ENCODE results near the gene LRPAP1. TPM values are rescaled to one million over a fixed set of nuclear protein-coding genes. Genes with fewer than 3 reads are reported as not detected.
"Not testable (repeated sequence)": the region's sequence is repeated elsewhere in the genome, so short reads cannot be mapped to it uniquely, and the experiment has no call there.

LRPAP1 gene
- 54.4 TPM for polyA plus RNA-seq (2013, experiment 1 of 2)
- 56.7 TPM for polyA plus RNA-seq (2013, experiment 2 of 2)

- Histone ChIP-seq H3K9me3 (ENCODE audit: insufficient read depth, low read depth, low read length) (no peaks in the 10 kb centered on the region), H3K27me3 (ENCODE audit: insufficient read depth, low read length) (peaks cover 32% of the 10 kb centered on the region), H3K9ac (ENCODE audit: low read depth, low read length) (peak within 1 kb of the TSS; percentile 86), H3K4me3 (ENCODE audit: low read length) (peak within 1 kb of the TSS; percentile 92), H3K4me1 (ENCODE audit: insufficient read depth, low read length) (peaks cover 5% of the 10 kb centered on the region; the same call in 1 of the 2 replicates), H3K36me3 (ENCODE audit: insufficient read depth, low read length) (peaks cover 11% of the 10 kb centered on the region), H3K27ac (ENCODE audit: low read depth, low read length) (no peak within 1 kb of the TSS)
- under 1% methylated on average over 84 of the region's 84 CpGs for WGBS
These were observed at the start of gene LRPAP1 for GRCh38 chr4:3531879-3532750. LRPAP1 (minus strand) TSS chr4:3532422; CDS start chr4:3532412, 10 bp downstream.

GRCh38 chr4:3581334-3582090 lies 49.3 kb upstream of the LRPAP1 start:
- not testable (repeated sequence) for H3K36me3 ChIP-seq (ENCODE audit: insufficient read depth, low read length); H3K27me3 ChIP-seq (ENCODE audit: insufficient read depth, low read length); H3K9me3 ChIP-seq (ENCODE audit: insufficient read depth, low read depth, low read length); H3K4me3 ChIP-seq (ENCODE audit: low read length); H3K4me1 ChIP-seq (ENCODE audit: insufficient read depth, low read length); H3K9ac ChIP-seq (ENCODE audit: low read depth, low read length); H3K27ac ChIP-seq (ENCODE audit: low read depth, low read length)
- WGBS: 96% methylated on average over 14 of the region's 15 CpGs

DNA sequence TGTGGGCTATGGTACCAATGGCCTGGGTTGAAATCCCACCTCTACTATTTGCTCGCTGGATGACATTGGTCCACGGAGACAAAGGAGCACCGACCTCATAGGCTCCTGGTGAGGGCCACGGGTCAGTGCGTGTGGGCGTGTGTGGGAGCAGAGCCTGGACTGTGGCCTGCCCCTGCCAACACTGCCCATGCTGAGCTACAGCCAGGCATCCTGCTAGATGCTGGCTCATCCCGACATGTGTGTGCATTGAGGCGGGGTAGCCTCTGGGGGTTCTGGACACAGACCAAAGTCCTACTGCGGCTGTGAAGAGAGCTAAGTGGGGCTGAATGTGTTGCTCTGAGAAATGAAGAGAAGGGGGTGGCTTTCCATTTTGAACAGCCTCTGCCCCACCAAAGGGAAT lies 48.6 kb upstream of the LRPAP1 start:
- not testable (repeated sequence) for H3K9me3 ChIP-seq (ENCODE audit: insufficient read depth, low read depth, low read length); H3K27ac ChIP-seq (ENCODE audit: low read depth, low read length); H3K4me1 ChIP-seq (ENCODE audit: insufficient read depth, low read length); H3K27me3 ChIP-seq (ENCODE audit: insufficient read depth, low read length); H3K4me3 ChIP-seq (ENCODE audit: low read length); H3K9ac ChIP-seq (ENCODE audit: low read depth, low read length); H3K36me3 ChIP-seq (ENCODE audit: insufficient read depth, low read length)
- WGBS: 94% methylated on average over 9 of the region's 9 CpGs

DNA sequence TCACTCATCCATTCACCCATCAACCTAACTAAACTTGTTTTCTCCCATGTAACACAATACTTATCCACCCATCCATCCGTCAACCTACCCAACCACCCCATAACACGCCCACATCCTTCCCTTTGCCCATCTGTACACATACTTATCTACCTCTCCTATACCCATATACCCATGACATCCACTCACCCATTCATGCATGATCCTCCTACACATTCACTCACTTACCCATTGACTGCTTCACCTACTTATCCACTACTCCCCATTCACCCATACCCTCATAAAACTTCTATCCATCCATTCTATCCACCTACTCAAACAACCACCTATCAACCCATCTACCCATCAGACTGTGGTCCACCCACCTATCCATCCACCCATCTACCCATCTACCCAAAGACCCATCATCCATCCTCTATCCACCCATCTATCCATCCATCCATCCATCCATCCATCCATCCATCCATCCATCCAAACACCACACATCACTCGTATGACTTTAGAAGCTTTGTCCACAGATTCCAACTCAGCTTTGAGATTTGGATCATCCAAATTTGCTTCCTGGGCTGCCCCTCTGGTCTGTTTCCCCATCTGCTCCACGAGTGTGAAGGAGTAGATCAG lies 46.4 kb upstream of the LRPAP1 start:
- H3K9ac ChIP-seq (ENCODE audit: low read depth, low read length); H3K4me1 ChIP-seq (ENCODE audit: insufficient read depth, low read length); H3K27me3 ChIP-seq (ENCODE audit: insufficient read depth, low read length); H3K9me3 ChIP-seq (ENCODE audit: insufficient read depth, low read depth, low read length); H3K27ac ChIP-seq (ENCODE audit: low read depth, low read length); H3K36me3 ChIP-seq (ENCODE audit: insufficient read depth, low read length); H3K4me3 ChIP-seq (ENCODE audit: low read length): not testable (repeated sequence)
- WGBS: 92% methylated on average over 3 of the region's 4 CpGs

DNA sequence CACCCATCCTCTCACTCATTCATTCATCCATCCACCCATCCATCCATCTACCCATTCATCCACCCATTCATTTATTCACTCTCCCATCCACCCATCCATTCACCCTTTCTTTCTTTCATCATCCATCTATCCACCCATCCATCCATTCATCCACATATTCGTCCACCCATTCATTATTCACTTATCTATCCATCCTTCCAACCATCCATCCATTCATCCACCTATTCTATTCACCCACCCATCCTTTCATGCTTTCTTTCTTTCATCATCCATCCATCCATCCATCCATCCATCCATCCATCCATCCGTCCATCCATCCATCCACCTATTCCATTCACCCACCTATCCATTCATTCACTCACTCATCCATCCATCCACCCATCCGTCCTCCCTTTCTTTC lies 45.8 kb upstream of the LRPAP1 start:
- H3K4me3 ChIP-seq (ENCODE audit: low read length); H3K4me1 ChIP-seq (ENCODE audit: insufficient read depth, low read length); H3K27ac ChIP-seq (ENCODE audit: low read depth, low read length); H3K27me3 ChIP-seq (ENCODE audit: insufficient read depth, low read length); H3K9ac ChIP-seq (ENCODE audit: low read depth, low read length); H3K9me3 ChIP-seq (ENCODE audit: insufficient read depth, low read depth, low read length); H3K36me3 ChIP-seq (ENCODE audit: insufficient read depth, low read length): not testable (repeated sequence)
- WGBS: 81% methylated on average over 3 of the region's 3 CpGs

DNA sequence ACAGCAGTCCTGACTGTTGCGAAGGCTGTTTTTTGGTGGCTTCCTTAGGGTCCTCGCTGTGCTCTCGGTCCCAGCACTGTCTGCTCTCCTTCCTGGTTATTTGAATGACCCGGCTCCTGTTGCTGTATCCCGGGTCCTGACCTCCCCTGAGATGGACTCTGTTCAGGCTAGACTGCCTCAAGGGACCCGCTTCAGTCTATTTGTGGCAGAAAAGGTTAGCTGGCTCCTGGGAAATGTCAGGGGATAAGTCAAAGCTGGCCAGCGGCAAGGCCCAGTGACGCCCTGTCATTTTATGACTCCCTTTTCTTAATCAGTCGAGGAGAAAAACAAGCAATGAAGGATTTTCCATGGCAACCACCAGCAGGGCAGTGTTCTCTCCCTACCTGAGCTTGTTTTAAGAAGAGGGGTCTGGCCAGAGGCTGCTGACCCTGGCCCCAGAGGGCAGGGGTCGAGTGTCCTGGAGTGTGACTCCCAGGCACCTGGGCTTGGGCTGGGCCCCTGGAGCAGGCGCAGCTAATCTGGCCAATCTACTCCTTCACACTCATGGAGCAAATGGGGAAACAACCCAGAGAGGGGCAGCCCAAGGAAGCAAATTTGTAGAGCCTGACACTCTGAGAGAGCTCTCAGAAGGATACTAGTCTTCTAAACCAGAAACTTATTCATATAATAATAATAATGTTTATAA lies 45.1 kb upstream of the LRPAP1 start:
- H3K9ac ChIP-seq (ENCODE audit: low read depth, low read length); H3K4me1 ChIP-seq (ENCODE audit: insufficient read depth, low read length); H3K27ac ChIP-seq (ENCODE audit: low read depth, low read length); H3K27me3 ChIP-seq (ENCODE audit: insufficient read depth, low read length); H3K36me3 ChIP-seq (ENCODE audit: insufficient read depth, low read length); H3K4me3 ChIP-seq (ENCODE audit: low read length); H3K9me3 ChIP-seq (ENCODE audit: insufficient read depth, low read depth, low read length): not testable (repeated sequence)
- 85% methylated on average over 11 of the region's 11 CpGs for WGBS

- not testable (repeated sequence) for H3K4me1 ChIP-seq (ENCODE audit: insufficient read depth, low read length); H3K9ac ChIP-seq (ENCODE audit: low read depth, low read length); H3K27me3 ChIP-seq (ENCODE audit: insufficient read depth, low read length); H3K9me3 ChIP-seq (ENCODE audit: insufficient read depth, low read depth, low read length); H3K36me3 ChIP-seq (ENCODE audit: insufficient read depth, low read length); H3K4me3 ChIP-seq (ENCODE audit: low read length); H3K27ac ChIP-seq (ENCODE audit: low read depth, low read length)
- 94% methylated on average over 21 of the region's 21 CpGs for WGBS
These were observed 44.4 kb upstream of the LRPAP1 start for GRCh38 chr4:3576533-3577207.

GRCh38 chr4:3575426-3576369 lies 43.5 kb upstream of the LRPAP1 start:
- H3K4me3 ChIP-seq (ENCODE audit: low read length); H3K36me3 ChIP-seq (ENCODE audit: insufficient read depth, low read length); H3K4me1 ChIP-seq (ENCODE audit: insufficient read depth, low read length); H3K9me3 ChIP-seq (ENCODE audit: insufficient read depth, low read depth, low read length); H3K27ac ChIP-seq (ENCODE audit: low read depth, low read length); H3K9ac ChIP-seq (ENCODE audit: low read depth, low read length); H3K27me3 ChIP-seq (ENCODE audit: insufficient read depth, low read length): not testable (repeated sequence)
- 87% methylated on average over 19 of the region's 19 CpGs for WGBS

DNA sequence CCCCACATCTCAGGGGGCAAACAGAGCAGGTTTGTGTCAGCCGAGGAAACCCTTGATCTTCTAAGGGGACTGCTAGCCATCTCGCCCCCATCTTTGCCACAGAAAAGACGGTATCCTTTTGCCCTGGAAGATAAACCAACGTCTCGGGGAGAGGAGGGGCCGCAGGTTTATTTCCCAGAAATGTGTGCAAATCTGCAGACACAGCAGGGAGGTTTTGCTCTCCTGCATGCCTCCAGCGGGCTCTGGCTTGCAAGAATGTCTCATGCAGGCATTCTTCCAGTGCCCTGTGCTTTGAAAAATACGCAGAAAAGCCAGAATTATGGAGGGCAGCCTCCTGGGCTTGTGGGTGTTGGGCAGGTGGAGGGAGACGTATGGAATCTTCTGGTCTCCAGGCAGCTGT lies 42.6 kb upstream of the LRPAP1 start:
- not testable (repeated sequence) for H3K9ac ChIP-seq (ENCODE audit: low read depth, low read length); H3K4me3 ChIP-seq (ENCODE audit: low read length); H3K4me1 ChIP-seq (ENCODE audit: insufficient read depth, low read length); H3K9me3 ChIP-seq (ENCODE audit: insufficient read depth, low read depth, low read length); H3K27ac ChIP-seq (ENCODE audit: low read depth, low read length); H3K36me3 ChIP-seq (ENCODE audit: insufficient read depth, low read length); H3K27me3 ChIP-seq (ENCODE audit: insufficient read depth, low read length)
- 88% methylated on average over 9 of the region's 9 CpGs for WGBS

DNA sequence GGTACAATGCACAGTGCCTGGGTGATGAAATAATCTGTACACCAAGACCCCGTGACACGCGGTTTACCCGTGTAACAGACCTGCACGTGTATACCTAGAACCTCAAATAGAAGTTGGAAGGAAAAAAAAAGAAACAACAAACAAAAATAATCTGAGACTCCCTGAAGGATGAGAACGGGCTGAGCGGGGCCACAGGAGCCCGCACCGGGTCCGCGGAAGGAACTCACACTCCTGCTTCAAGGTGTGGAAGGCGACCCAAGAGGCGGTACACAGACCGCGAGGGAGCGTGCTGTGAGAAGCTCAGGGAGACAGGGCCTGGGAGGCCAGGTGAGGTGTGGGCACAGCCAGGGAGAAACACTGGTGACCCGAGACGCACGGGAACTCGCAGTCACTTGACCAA lies 42.1 kb upstream of the LRPAP1 start:
- H3K9me3 ChIP-seq (ENCODE audit: insufficient read depth, low read depth, low read length); H3K4me1 ChIP-seq (ENCODE audit: insufficient read depth, low read length); H3K9ac ChIP-seq (ENCODE audit: low read depth, low read length); H3K27me3 ChIP-seq (ENCODE audit: insufficient read depth, low read length); H3K36me3 ChIP-seq (ENCODE audit: insufficient read depth, low read length); H3K27ac ChIP-seq (ENCODE audit: low read depth, low read length); H3K4me3 ChIP-seq (ENCODE audit: low read length): not testable (repeated sequence)
- WGBS: 93% methylated on average over 20 of the region's 20 CpGs
